GM12878 (cell line): ENCODE measurements around the gene PCCB. TPM values are rescaled to one million over a fixed set of nuclear protein-coding genes. Genes with fewer than 3 reads are reported as not detected.
A peak's percentile ranks its signal among the peaks of the same experiment; 100 is the strongest.

Experiments used
- ATAC-seq: fragments of 200-7000 bp; cut with Tn5 transposase; 3 replicates; pipeline ENCODE4 v1.9.1; 2020; ENCODE audit warnings: mild to moderate bottlenecking, moderate library complexity
- BruUV-seq: library from RNA; stranded (reverse); fragments of 400-500 nt; replicated peaks from 2 replicates; lab custom pipeline; 2021; lab: Mats Ljungman, UMichigan
- CTCF ChIA-PET: fragments of 300-600 bp; sonication (Branson Sonifier 250); formaldehyde crosslinking; extraction: SDS; loops from one replicate; lab custom pipeline; 2021; ENCODE audit warnings: inconsistent platforms; lab: Yijun Ruan, JAX
- POLR2A ChIA-PET: fragments of 350-600 bp; formaldehyde crosslinking; extraction: SDS; loops from one replicate; lab custom pipeline; 2021; ENCODE audit warnings: inconsistent platforms; lab: Charles Lee
- RAD21 ChIA-PET: fragments of 300-600 bp; sonication (Branson Sonifier 250); formaldehyde crosslinking; loops from one replicate; lab custom pipeline; 2023; ENCODE audit warnings: antibody characterized with exemption; ENCODE audit not compliant: unreplicated experiment; lab: Charles Lee
- SMC1A ChIA-PET: fragments of 300-600 bp; sonication (Branson Sonifier 250); formaldehyde crosslinking; loops from one replicate; lab custom pipeline; 2023; ENCODE audit not compliant: unreplicated experiment, uncharacterized antibody; lab: Charles Lee
- DNase-seq: peaks from one replicate; pipeline ENCODE4 v3.0.0-alpha.2; 2011; ENCODE audit warnings: low read depth, low spot score
- FAIRE-seq: peaks from 3 replicates; lab custom pipeline; 2011; peaks lifted over from hg19 to GRCh38; lab: Jason Lieb, UNC
- H2AFZ ChIP-seq: 2 replicates; pipeline ENCODE4 v1.6.0; 2011; ENCODE audit warnings: low read depth, low read length, control low read depth; ENCODE audit not compliant: control insufficient read depth
- H3K27ac ChIP-seq: 2 replicates; pipeline ENCODE4 v1.5.1; 2011; ENCODE audit warnings: control low read depth; ENCODE audit not compliant: control insufficient read depth, insufficient read depth
- H3K27me3 ChIP-seq, 2 experiments: replicated peaks in 1 of 2; 2 replicates each; pipeline versions ENCODE4 v1.6.0 to v1.6.1; 2011; ENCODE audit warnings: low read length in 1 of 2; ENCODE audit not compliant: control insufficient read depth in 2 of 2, insufficient read depth in 2 of 2
- H3K36me3 ChIP-seq, 2 experiments: 2 replicates each; pipeline ENCODE4 v1.5.1; 2011; ENCODE audit warnings: low read length in 1 of 2; ENCODE audit not compliant: control insufficient read depth in 2 of 2, insufficient read depth in 2 of 2
- H3K4me1 ChIP-seq: 2 replicates; pipeline ENCODE4 v1.6.1; 2011; ENCODE audit warnings: mild to moderate bottlenecking, low read length, moderate library complexity, mixed read lengths; ENCODE audit not compliant: control insufficient read depth, insufficient read depth
- H3K4me2 ChIP-seq: 2 replicates; pipeline ENCODE4 v1.6.0; 2011; ENCODE audit warnings: control low read depth; ENCODE audit not compliant: control insufficient read depth, insufficient read depth
- H3K4me3 ChIP-seq: fragments of 200-600 bp; sonication (generic); 2 replicates; pipeline ENCODE4 v1.5.1; 2016
- H3K79me2 ChIP-seq: 2 replicates; pipeline ENCODE4 v1.6.0; 2011; ENCODE audit warnings: low read length; ENCODE audit not compliant: control insufficient read depth, insufficient read depth
- H3K9ac ChIP-seq: 2 replicates; pipeline ENCODE4 v1.8.0; 2011; ENCODE audit warnings: low read length, control low read depth, mixed read lengths; ENCODE audit not compliant: control insufficient read depth, insufficient read depth
- H3K9me3 ChIP-seq: replicated peaks from 3 replicates; pipeline ENCODE4 v1.5.1; 2011; ENCODE audit warnings: mild to moderate bottlenecking, low read length; ENCODE audit not compliant: control insufficient read depth, insufficient read depth
- H4K20me1 ChIP-seq: 2 replicates; pipeline ENCODE4 v1.6.0; 2011; ENCODE audit not compliant: control insufficient read depth, insufficient read depth
- BHLHE40 ChIP-seq, 2 experiments: fragments of 450-650 bp in 1 of 2; IDR thresholded peaks; 2 replicates each; pipeline ENCODE4 v1.6.1; 2011 to 2017; ENCODE audit warnings: low read depth in 2 of 2, borderline replicate concordance in 1 of 2, improper control_type of control experiment in 1 of 2, low read length in 1 of 2, mild to moderate bottlenecking in 1 of 2
- CBX5 ChIP-seq: sonication (generic); IDR thresholded peaks from 2 replicates; pipeline ENCODE4 v1.6.1; 2016; ENCODE audit warnings: low read depth, moderate library complexity, mild to moderate bottlenecking, inconsistent platforms
- CHD1 ChIP-seq: IDR thresholded peaks from 2 replicates; pipeline ENCODE4 v1.6.1; 2012; ENCODE audit warnings: low read depth, low read length, improper control_type of control experiment
- FOS ChIP-seq: IDR thresholded peaks from 3 replicates; pipeline ENCODE4 v1.6.1; 2011; ENCODE audit warnings: borderline replicate concordance; ENCODE audit not compliant: insufficient read length; ENCODE audit errors: extremely low read depth
- HDAC6 ChIP-seq: fragments of 200-600 bp; sonication (generic); IDR thresholded peaks from one replicate; pipeline ENCODE4 v1.8.0; 2017; ENCODE audit warnings: antibody characterized with exemption; ENCODE audit not compliant: unreplicated experiment
- JUND ChIP-seq: IDR thresholded peaks from 2 replicates; pipeline ENCODE4 v1.6.1; 2012; ENCODE audit warnings: low read depth, mild to moderate bottlenecking, low read length, improper control_type of control experiment, moderate library complexity
- KDM1A ChIP-seq: fragments of 200-600 bp; sonication (generic); IDR thresholded peaks from 2 replicates; pipeline ENCODE4 v1.6.1; 2016; ENCODE audit warnings: borderline replicate concordance
- NR2F1 ChIP-seq: fragments of 450-650 bp; conservative IDR thresholded peaks from 2 replicates; pipeline ENCODE4 v1.6.1; 2017; ENCODE audit warnings: mild to moderate bottlenecking
- RUNX3 ChIP-seq: IDR thresholded peaks from 2 replicates; pipeline ENCODE4 v1.6.1; 2012; ENCODE audit warnings: low read length, inconsistent platforms
- SMAD1 ChIP-seq: fragments of 450-650 bp; IDR thresholded peaks from 2 replicates; pipeline ENCODE4 v1.6.1; 2018; ENCODE audit warnings: mild to moderate bottlenecking, low read depth; ENCODE audit not compliant: partially characterized antibody
- STAT3 ChIP-seq: IDR thresholded peaks from 2 replicates; pipeline ENCODE4 v1.6.1; 2011; ENCODE audit warnings: low read depth, low read length, improper control_type of control experiment
- TBL1XR1 ChIP-seq: IDR thresholded peaks from 2 replicates; pipeline ENCODE4 v1.6.1; 2012; ENCODE audit warnings: low read depth, low read length, improper control_type of control experiment
- YBX1 ChIP-seq: fragments of 450-650 bp; IDR thresholded peaks from 2 replicates; pipeline ENCODE4 v1.6.1; 2016; ENCODE audit warnings: antibody characterized with exemption
- ZNF217 ChIP-seq: fragments of 450-650 bp; IDR thresholded peaks from 2 replicates; pipeline ENCODE4 v1.6.1; 2017; ENCODE audit warnings: antibody characterized with exemption, mild to moderate bottlenecking
- ZSCAN29 ChIP-seq: fragments of 450-650 bp; IDR thresholded peaks from 2 replicates; pipeline ENCODE4 v1.6.1; 2017; ENCODE audit warnings: mild to moderate bottlenecking, moderate library complexity
- WGBS: methylation state at CpG from one replicate; pipeline ENCODE4 v1.1.6; 2016; ENCODE audit warnings: low lambda C conversion rate; ENCODE audit not compliant: insufficient replicate concordance, insufficient coverage; ENCODE audit errors: missing lambda C conversion rate; 5-methylcytosine and 5-hydroxymethylcytosine counted together
- in situ Hi-C: fragments of 300-500 bp; cut with MboI; formaldehyde crosslinking; loops from 9 replicates; pipeline ENCODE4 v1.14.3; 2018; ENCODE audit warnings: mixed read lengths
- intact Hi-C: fragments of 100-400 bp; cut with micrococcal nuclease; formaldehyde crosslinking; loops from one replicate; pipeline ENCODE4 v1.14.2; 2022; ENCODE audit not compliant: unreplicated experiment
- polyA plus RNA-seq, 11 experiments: library from polyadenylated mRNA; depleted of rRNA in 4 of 11; unstranded in 6 of 11; stranded (reverse) in 5 of 11; fragments of >200 nt; fragmentation: Nextera tagmentation in 4 of 11; fragmentation: Illumina TruSeq in 1 of 11; extraction: Ambion mirVana in 4 of 11; extraction: Trizol in 1 of 11; gene quantifications; 1 replicate in 1 of 11; 2 replicates in 10 of 11; pipeline versions ENCODE4 v1.2.1 to v1.2.3, GENCODE V29; 2011 to 2016; ENCODE audit warnings: inconsistent platforms in 2 of 11, missing spikeins in 2 of 11, low read depth in 1 of 11
- total RNA-seq, 4 experiments: library from RNA; depleted of rRNA in 3 of 4; stranded (reverse); fragments of >200 nt in 3 of 4; fragmentation: Illumina TruSeq in 1 of 4; extraction: Trizol in 1 of 4; gene quantifications; 2 replicates each; pipeline versions ENCODE4 v1.2.1 to v1.2.3, GENCODE V29; 2013 to 2021
- TF ChIP-seq, protein P1 (sequence below): fragments of 450-650 bp; IDR thresholded peaks from 2 replicates; pipeline ENCODE4 v1.6.1; 2017; ENCODE audit warnings: mild to moderate bottlenecking, moderate library complexity

PCCB gene
- total and polyA plus RNA-seq, 10 of the 15 experiments (the other 5 are each of a cell fraction or from before 2014, with no cell fraction given): 67.2 to 133 (median 86.9) TPM

DNA sequence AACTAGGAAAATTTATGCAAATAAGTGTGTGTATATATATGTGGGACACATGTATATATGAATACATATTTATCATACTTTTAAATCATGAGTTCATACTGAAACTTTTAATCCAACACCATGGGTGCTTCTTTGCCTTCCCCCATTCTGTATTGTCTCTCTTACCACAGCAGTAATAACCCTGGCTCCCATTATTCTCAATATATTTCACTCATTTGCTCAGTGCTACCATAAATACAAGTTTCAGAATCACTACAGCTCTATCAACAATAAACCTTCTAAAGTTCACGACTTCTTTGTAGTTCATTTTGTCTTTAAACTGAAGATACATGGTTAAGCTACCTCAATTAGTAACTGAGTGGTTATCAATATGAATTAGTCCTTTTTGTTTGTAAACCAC lies 82.2 kb downstream of the PCCB start:
- FAIRE-seq (peak; percentile 66), DNase-seq (no peak), ATAC-seq (peak; percentile 24; the same call in 2 of the 3 replicates)
- ChIA-PET SMC1A (interaction anchor here (1.4 to 1.5 kb wide), 2 partner anchors 39 to 258 kb away, joined by 3 read pairs; no protein-coding TSS in a partner anchor), RAD21 (interaction anchor here (1.1 kb wide), 1 partner anchor 26 kb away, joined by 3 read pairs; no protein-coding TSS in a partner anchor), POLR2A (interaction anchor here (0.6 kb wide), 1 partner anchor 80 kb away, joined by 4 read pairs; no protein-coding TSS in a partner anchor), CTCF (no interaction called here)
- H3K4me3 ChIP-seq: no peak overlapping the region
- H3K4me1 ChIP-seq: no peaks in the 10 kb centered on the region
- 4% methylated on average over 1 of the region's 1 CpG for WGBS
- no peak overlapping the region for H3K9ac ChIP-seq
- in situ Hi-C loops: no loop called here
- no peaks in the 10 kb centered on the region for H3K9me3 ChIP-seq
- TSS peak; percentile 51 for BruUV-seq
- H4K20me1 ChIP-seq: no peaks in the 10 kb centered on the region; the same call in 1 of the 2 replicates
- no peak overlapping the region for H3K4me2 ChIP-seq
- H3K79me2 ChIP-seq: no peaks in the 10 kb centered on the region
- peaks cover 11 to 18% of the 10 kb centered on the region in 2 experiments for H3K36me3 ChIP-seq
- no peak overlapping the region for H3K27ac ChIP-seq
- no peak overlapping the region for H2AFZ ChIP-seq
- H3K27me3 ChIP-seq: no peaks in the 10 kb centered on the region
- intact Hi-C loops: no loop called here
- TF ChIP-seq ZSCAN29 (no peak), CBX5 (no peak), FOS (no peak)

DNA sequence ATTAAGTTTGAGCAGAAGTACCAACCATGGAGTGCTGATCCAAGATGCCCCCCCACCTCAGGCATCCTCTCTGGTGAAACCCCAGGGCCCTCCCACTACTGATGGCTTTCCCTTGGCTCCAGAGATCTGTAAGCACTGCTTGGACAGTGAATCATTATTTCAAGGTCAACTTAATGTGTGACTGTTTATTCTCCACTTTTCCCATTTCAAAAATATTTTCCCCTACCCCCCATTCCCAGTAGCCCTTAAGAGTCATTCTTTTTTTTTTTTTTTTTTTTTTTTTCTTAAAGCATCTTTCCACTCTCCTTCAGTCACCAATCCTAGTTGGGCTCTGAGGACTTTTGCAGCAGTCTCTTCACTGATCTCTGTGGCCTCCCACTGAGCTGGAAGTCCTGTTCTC lies 82.6 kb downstream of the PCCB start:
- SMC1A ChIA-PET: interaction anchor here (1.4 to 1.8 kb wide), 3 partner anchors 40 to 420 kb away, joined by 3 to 5 read pairs (median 3); partner anchors contain the start of gene STAG1
- no peak for FAIRE-seq
- no peak for ATAC-seq

More for the DNA sequence above, 82.6 kb downstream of the PCCB start:
- Histone ChIP-seq H3K4me3 (no peak overlapping the region), H3K9ac (no peak overlapping the region), H3K4me2 (no peak overlapping the region), H2AFZ (no peak overlapping the region), H4K20me1 (no peaks in the 10 kb centered on the region; the same call in 1 of the 2 replicates), H3K79me2 (no peaks in the 10 kb centered on the region), H3K9me3 (no peaks in the 10 kb centered on the region), H3K27me3 (no peaks in the 10 kb centered on the region), H3K4me1 (no peaks in the 10 kb centered on the region), H3K36me3 (peaks cover 11 to 20% of the 10 kb centered on the region in 2 experiments), H3K27ac (no peak overlapping the region)
- DNase-seq: no peak
- in situ Hi-C loops: no loop called here
- ChIA-PET RAD21 (no interaction called here), CTCF (interaction anchor here (0.6 to 1.4 kb wide), 3 partner anchors 9 to 420 kb away, joined by 3 read pairs; partner anchors contain the start of gene STAG1), POLR2A (interaction anchor here (0.6 kb wide), 1 partner anchor 81 kb away, joined by 4 read pairs; no protein-coding TSS in a partner anchor)
- TF ChIP-seq STAT3 (no peak), ZNF217 (no peak), NR2F1 (no peak), BHLHE40 (IDR thresholded peaks at IDR 0.05; ENCODE audit: borderline replicate concordance in 1 of 2, low read depth in 2 of 2, low read length in 1 of 2) (no peak), HDAC6 (no peak), JUND (no peak), CHD1 (no peak), TBL1XR1 (no peak), RUNX3 (no peak), YBX1 (no peak), KDM1A (no peak), SMAD1 (no peak)
- TF ChIP-seq, protein P1, sequence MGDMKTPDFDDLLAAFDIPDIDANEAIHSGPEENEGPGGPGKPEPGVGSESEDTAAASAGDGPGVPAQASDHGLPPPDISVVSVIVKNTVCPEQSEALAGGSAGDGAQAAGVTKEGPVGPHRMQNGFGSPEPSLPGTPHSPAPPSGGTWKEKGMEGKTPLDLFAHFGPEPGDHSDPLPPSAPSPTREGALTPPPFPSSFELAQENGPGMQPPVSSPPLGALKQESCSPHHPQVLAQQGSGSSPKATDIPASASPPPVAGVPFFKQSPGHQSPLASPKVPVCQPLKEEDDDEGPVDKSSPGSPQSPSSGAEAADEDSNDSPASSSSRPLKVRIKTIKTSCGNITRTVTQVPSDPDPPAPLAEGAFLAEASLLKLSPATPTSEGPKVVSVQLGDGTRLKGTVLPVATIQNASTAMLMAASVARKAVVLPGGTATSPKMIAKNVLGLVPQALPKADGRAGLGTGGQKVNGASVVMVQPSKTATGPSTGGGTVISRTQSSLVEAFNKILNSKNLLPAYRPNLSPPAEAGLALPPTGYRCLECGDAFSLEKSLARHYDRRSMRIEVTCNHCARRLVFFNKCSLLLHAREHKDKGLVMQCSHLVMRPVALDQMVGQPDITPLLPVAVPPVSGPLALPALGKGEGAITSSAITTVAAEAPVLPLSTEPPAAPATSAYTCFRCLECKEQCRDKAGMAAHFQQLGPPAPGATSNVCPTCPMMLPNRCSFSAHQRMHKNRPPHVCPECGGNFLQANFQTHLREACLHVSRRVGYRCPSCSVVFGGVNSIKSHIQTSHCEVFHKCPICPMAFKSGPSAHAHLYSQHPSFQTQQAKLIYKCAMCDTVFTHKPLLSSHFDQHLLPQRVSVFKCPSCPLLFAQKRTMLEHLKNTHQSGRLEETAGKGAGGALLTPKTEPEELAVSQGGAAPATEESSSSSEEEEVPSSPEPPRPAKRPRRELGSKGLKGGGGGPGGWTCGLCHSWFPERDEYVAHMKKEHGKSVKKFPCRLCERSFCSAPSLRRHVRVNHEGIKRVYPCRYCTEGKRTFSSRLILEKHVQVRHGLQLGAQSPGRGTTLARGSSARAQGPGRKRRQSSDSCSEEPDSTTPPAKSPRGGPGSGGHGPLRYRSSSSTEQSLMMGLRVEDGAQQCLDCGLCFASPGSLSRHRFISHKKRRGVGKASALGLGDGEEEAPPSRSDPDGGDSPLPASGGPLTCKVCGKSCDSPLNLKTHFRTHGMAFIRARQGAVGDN: no peak
- BruUV-seq: no TSS peak
- intact Hi-C loops: no loop called here
